ENCODE data around the gene WNT9B. TPM values are rescaled to one million over a fixed set of nuclear protein-coding genes. Genes with fewer than 3 reads are reported as not detected.

Gene WNT9B
- total and polyA plus RNA-seq, 4 donors = 0.05 to 0.84 (median 0.57) TPM; not detected in 1

DNA sequence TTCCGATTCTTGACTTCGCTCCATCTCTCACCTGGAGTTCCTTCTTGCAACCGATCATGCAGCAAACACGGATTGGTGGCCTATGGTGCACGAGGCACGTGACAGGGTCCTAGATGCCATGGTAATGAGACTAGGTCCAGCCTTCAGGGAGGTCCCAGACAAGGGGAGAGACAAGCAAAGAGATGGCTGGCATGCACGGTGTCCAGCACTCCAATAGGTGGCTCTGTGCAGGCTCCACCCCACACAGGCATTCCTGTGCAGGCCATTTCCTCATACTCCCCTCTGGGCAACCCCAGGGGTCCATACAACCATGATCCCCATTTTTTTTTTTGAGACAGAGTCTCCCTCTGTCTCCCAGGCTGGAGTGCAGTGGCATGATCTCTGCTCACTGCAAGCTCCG is 31.3 kb downstream of the WNT9B start:
- WGBS, 2 donors = 78 to 83% methylated on average over 8 of the region's 8 CpGs
- Histone ChIP-seq H3K9me3 (ENCODE audit: control insufficient read depth, low read length) (no peaks in the 10 kb centered on the region), H3K27me3 (ENCODE audit: control insufficient read depth in 1 of 2, insufficient read depth in 2 of 2, low read length in 1 of 2) (no peaks in the 10 kb centered on the region), H3K4me3 (ENCODE audit: low read length in 2 of 2) (no peak overlapping the region), H3K36me3 (ENCODE audit: control insufficient read depth in 1 of 2, insufficient read depth in 2 of 2, low read length in 1 of 2) (no peaks in the 10 kb centered on the region), H3K4me1 (ENCODE audit: control insufficient read depth in 1 of 2, insufficient read depth in 2 of 2, low read length in 2 of 2) (no peaks in the 10 kb centered on the region), H3K27ac (ENCODE audit: low read depth in 1 of 2, low read length in 2 of 2) (no peak overlapping the region)
- intact Hi-C loops (cut with DNase I) = no loop called here
- DNase-seq (no peak), ATAC-seq (ENCODE audit: low FRiP score) (no peak)

DNA sequence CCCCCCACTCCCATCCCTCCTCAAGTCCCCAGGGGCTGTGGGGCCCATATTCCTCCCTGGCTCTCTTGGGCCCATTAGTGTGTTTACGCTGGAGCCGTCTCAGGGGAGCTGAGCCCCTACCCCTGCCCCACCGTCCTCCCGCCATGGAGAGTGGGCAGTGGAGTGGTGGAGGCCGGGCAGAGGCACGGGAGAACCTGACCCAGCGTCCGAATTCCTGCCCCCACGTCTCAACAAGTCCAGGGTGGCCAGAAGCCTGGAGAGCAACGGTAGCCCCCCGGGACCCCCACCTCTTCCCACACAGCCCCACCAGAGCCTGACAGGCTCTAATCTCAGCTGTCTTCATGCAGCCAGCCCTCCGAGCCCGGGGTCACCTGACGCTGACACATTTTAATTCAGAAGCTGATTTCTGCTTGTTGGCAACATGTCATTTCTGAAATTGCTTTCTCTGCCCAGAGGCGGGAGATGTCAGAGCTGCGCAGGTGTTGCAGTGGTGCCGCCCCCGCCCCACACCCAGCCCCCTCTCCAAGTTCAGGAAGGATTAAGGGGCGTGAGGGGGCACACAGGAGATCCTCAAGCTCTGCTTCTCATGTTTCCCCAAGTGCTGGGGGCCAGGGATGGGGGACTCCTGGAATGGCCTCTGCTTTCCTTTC is 32.6 kb downstream of the WNT9B start:
- no peak overlapping the region for H3K27ac ChIP-seq (ENCODE audit: low read depth in 1 of 2, low read length in 2 of 2)
- DNase-seq = no peak
- no peaks in the 10 kb centered on the region for H3K27me3 ChIP-seq (ENCODE audit: control insufficient read depth in 1 of 2, insufficient read depth in 2 of 2, low read length in 1 of 2)
- H3K4me3 ChIP-seq (ENCODE audit: low read length in 2 of 2) = no peak overlapping the region
- intact Hi-C loops (cut with DNase I) = no loop called here
- no peak for ATAC-seq (ENCODE audit: low FRiP score)
- no peaks in the 10 kb centered on the region for H3K36me3 ChIP-seq (ENCODE audit: control insufficient read depth in 1 of 2, insufficient read depth in 2 of 2, low read length in 1 of 2)
- H3K9me3 ChIP-seq (ENCODE audit: control insufficient read depth, low read length) = no peaks in the 10 kb centered on the region
- H3K4me1 ChIP-seq (ENCODE audit: control insufficient read depth in 1 of 2, insufficient read depth in 2 of 2, low read length in 2 of 2) = no peaks in the 10 kb centered on the region
- WGBS, 2 donors = 49 to 50% methylated on average over 19 of the region's 19 CpGs

DNA sequence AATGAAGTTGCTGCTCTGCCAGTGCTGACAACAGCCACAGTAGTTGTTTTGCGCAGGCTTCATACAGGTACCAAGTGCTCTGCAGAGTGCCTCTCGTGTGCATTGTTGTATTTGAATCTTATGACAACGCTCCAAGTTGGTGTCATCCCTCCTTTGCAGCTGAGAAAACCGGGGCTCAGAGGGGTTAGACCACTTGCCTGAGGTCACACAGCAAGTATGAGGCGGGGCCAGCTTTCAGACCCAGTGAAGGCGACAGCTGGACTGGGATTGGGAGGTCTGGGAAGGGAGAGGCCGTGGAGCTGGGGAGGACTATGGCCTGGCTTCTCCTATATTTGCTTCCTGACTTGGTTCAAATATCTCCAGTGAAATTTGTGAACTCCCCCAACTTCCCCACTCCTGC is 33.2 kb downstream of the WNT9B start:
- Histone ChIP-seq H3K4me3 (ENCODE audit: low read length in 2 of 2) (no peak overlapping the region), H3K27me3 (ENCODE audit: control insufficient read depth in 1 of 2, insufficient read depth in 2 of 2, low read length in 1 of 2) (no peaks in the 10 kb centered on the region), H3K9me3 (ENCODE audit: control insufficient read depth, low read length) (no peaks in the 10 kb centered on the region), H3K4me1 (ENCODE audit: control insufficient read depth in 1 of 2, insufficient read depth in 2 of 2, low read length in 2 of 2) (no peaks in the 10 kb centered on the region), H3K36me3 (ENCODE audit: control insufficient read depth in 1 of 2, insufficient read depth in 2 of 2, low read length in 1 of 2) (no peaks in the 10 kb centered on the region), H3K27ac (ENCODE audit: low read depth in 1 of 2, low read length in 2 of 2) (no peak overlapping the region)
- intact Hi-C loops (cut with DNase I) = no loop called here
- ATAC-seq (ENCODE audit: low FRiP score) = no peak
- 78 to 87% methylated on average over 7 of the region's 7 CpGs for WGBS, 2 donors
- DNase-seq = no peak

DNA sequence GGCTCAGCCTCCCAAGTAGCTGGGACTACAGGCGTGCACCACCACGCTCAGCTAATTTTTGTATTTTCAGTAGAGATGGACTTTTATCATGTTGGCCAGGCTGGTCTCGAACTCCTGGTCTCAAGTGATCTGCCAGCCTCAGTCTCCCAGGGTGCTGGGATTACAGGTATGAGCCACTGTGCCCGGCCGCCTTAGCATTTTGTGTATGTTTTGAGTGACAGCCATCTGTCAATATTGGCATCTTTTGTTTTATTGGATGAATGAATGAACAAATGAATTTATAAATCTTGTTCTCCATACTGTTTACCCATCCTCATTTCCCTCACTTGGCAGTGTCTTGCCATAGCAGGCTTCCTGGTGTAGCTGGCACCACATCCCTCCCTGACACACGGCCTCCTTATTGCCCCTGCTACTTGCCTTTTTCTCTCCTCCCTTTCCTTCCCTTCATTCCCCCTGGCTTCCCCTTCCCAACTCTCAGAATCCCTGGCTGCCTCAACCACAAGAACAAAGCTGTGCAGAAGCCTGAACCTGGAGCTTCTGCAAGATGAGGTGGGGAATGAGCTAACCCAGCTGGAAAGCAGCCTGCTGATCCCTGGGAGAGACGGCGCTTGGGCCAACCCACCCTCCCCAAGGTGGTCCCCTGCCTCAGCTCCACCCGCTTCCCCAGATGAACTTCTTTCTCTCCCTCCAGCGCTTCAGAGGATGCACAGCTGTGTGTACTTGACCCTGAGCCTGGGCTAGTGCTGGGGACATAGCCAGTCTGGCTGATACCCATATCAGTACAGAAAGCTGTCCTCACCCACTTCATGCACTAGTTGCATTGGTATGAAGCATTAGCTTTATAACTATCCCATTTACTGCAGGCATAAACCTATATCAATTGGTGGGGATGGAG is 34.3 kb downstream of the WNT9B start:
- Histone ChIP-seq H3K27ac (ENCODE audit: low read depth in 1 of 2, low read length in 2 of 2) (no peak overlapping the region), H3K9me3 (ENCODE audit: control insufficient read depth, low read length) (no peaks in the 10 kb centered on the region), H3K4me1 (ENCODE audit: control insufficient read depth in 1 of 2, insufficient read depth in 2 of 2, low read length in 2 of 2) (no peaks in the 10 kb centered on the region), H3K4me3 (ENCODE audit: low read length in 2 of 2) (no peak overlapping the region), H3K36me3 (ENCODE audit: control insufficient read depth in 1 of 2, insufficient read depth in 2 of 2, low read length in 1 of 2) (no peaks in the 10 kb centered on the region), H3K27me3 (ENCODE audit: control insufficient read depth in 1 of 2, insufficient read depth in 2 of 2, low read length in 1 of 2) (no peaks in the 10 kb centered on the region)
- no peak for ATAC-seq (ENCODE audit: low FRiP score)
- intact Hi-C loops (cut with DNase I) = no loop called here
- no peak for DNase-seq
- WGBS, 2 donors = 74% methylated on average over 10 of the region's 10 CpGs

DNA sequence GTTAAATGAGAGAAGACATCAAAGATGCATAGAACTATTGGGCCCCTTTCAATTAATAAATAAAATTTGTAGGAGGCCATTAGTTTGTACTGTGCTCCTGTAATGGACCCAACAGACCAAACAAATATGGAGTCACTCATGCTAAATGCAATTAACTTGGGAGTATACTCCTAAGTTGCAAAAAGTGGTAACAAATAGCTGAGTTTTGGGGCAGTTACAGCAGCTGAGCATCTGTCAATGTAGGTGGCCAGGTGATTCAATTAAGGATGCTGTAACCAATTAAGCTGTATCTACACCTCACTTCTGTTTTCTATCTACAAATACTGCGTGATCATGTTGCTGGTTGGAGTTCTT is 34.9 kb downstream of the WNT9B start:
- no peaks in the 10 kb centered on the region for H3K27me3 ChIP-seq (ENCODE audit: control insufficient read depth in 1 of 2, insufficient read depth in 2 of 2, low read length in 1 of 2)
- H3K4me3 ChIP-seq (ENCODE audit: low read length in 2 of 2) = no peak overlapping the region
- intact Hi-C loops (cut with DNase I) = no loop called here
- no peaks in the 10 kb centered on the region for H3K9me3 ChIP-seq (ENCODE audit: control insufficient read depth, low read length)
- no peaks in the 10 kb centered on the region for H3K36me3 ChIP-seq (ENCODE audit: control insufficient read depth in 1 of 2, insufficient read depth in 2 of 2, low read length in 1 of 2)
- 88 to 100% methylated on average over 1 of the region's 1 CpG for WGBS, 2 donors
- no peak overlapping the region for H3K27ac ChIP-seq (ENCODE audit: low read depth in 1 of 2, low read length in 2 of 2)
- no peaks in the 10 kb centered on the region for H3K4me1 ChIP-seq (ENCODE audit: control insufficient read depth in 1 of 2, insufficient read depth in 2 of 2, low read length in 2 of 2)
- no peak for DNase-seq
- ATAC-seq (ENCODE audit: low FRiP score) = no peak

DNA sequence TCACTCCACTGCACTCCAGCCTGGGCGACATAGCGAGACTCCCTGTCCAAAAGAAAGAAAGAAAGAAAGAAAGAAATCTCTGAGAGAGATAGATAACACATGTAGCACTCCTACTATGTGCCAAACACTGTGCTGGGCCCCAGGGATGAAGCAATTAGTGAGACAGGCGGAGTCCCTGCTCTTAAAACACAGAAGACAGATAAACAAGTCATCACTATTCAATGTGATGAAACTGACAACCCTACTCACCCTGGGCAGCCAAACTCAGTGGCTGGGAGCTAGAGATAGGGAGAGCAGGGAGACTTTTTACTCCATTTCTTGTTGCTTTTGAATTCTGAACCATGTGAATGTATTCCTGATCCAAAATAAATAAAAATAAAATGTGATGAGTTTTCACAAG is 36.3 kb downstream of the WNT9B start:
- Histone ChIP-seq H3K36me3 (ENCODE audit: control insufficient read depth in 1 of 2, insufficient read depth in 2 of 2, low read length in 1 of 2) (no peaks in the 10 kb centered on the region), H3K27me3 (ENCODE audit: control insufficient read depth in 1 of 2, insufficient read depth in 2 of 2, low read length in 1 of 2) (no peaks in the 10 kb centered on the region), H3K4me1 (ENCODE audit: control insufficient read depth in 1 of 2, insufficient read depth in 2 of 2, low read length in 2 of 2) (no peaks in the 10 kb centered on the region), H3K4me3 (ENCODE audit: low read length in 2 of 2) (no peak overlapping the region), H3K9me3 (ENCODE audit: control insufficient read depth, low read length) (no peaks in the 10 kb centered on the region), H3K27ac (ENCODE audit: low read depth in 1 of 2, low read length in 2 of 2) (no peak overlapping the region)
- 85 to 88% methylated on average over 3 of the region's 3 CpGs for WGBS, 2 donors
- no peak for DNase-seq
- ATAC-seq (ENCODE audit: low FRiP score) = no peak
- intact Hi-C loops (cut with DNase I) = no loop called here

DNA sequence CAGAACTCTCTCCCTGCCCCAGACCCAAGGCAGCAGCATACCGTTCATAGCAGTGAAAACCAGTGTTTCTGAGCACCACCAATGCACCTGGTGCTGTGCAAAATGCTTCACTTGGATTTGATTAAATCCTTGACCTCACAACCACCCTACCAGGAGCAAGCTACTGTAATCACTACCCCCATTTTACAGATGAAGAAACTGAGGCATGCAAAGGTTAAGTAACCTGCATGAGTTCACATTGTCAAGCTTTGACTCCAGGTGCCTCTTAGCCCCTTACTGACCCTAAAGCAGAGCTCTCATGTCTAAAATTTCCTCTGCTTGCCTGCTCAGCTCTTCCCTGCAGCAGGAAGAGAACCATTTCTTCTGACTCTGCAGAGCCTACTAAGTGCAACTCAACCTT is 37.3 kb downstream of the WNT9B start:
- WGBS, 2 donors = 64 to 73% methylated on average over 1 of the region's 1 CpG
- intact Hi-C loops (cut with DNase I) = no loop called here
- H3K4me3 ChIP-seq (ENCODE audit: low read length in 2 of 2) = no peak overlapping the region
- H3K9me3 ChIP-seq (ENCODE audit: control insufficient read depth, low read length) = no peaks in the 10 kb centered on the region
- no peaks in the 10 kb centered on the region for H3K27me3 ChIP-seq (ENCODE audit: control insufficient read depth in 1 of 2, insufficient read depth in 2 of 2, low read length in 1 of 2)
- H3K27ac ChIP-seq (ENCODE audit: low read depth in 1 of 2, low read length in 2 of 2) = no peak overlapping the region
- no peaks in the 10 kb centered on the region for H3K36me3 ChIP-seq (ENCODE audit: control insufficient read depth in 1 of 2, insufficient read depth in 2 of 2, low read length in 1 of 2)
- ATAC-seq (ENCODE audit: low FRiP score) (no peak), DNase-seq (no peak)
- no peaks in the 10 kb centered on the region for H3K4me1 ChIP-seq (ENCODE audit: control insufficient read depth in 1 of 2, insufficient read depth in 2 of 2, low read length in 2 of 2)

DNA sequence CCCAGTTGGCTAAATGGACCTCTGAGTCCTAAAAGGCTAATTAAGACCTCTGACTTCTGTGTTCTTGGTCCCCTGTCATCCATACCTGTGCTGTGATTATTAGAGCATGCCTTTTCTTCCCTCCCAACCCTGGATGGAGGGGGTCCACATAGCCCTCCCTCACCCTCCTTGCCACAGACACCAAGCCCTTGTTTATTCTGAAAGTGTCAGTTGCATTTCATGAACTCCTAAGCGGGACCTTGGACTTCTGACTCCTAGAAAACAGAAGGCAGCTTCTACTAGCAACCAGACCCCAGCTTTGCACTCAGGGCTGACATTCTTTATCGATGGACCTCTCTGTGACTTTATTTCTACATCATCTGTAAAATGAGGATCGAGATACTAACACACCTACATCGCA is 38.1 kb downstream of the WNT9B start:
- H3K4me3 ChIP-seq (ENCODE audit: low read length in 2 of 2) = no peak overlapping the region
- DNase-seq = no peak
- 82 to 89% methylated on average over 4 of the region's 4 CpGs for WGBS, 2 donors
- no peaks in the 10 kb centered on the region for H3K4me1 ChIP-seq (ENCODE audit: control insufficient read depth in 1 of 2, insufficient read depth in 2 of 2, low read length in 2 of 2)
- H3K27me3 ChIP-seq (ENCODE audit: control insufficient read depth in 1 of 2, insufficient read depth in 2 of 2, low read length in 1 of 2) = no peaks in the 10 kb centered on the region
- H3K9me3 ChIP-seq (ENCODE audit: control insufficient read depth, low read length) = no peaks in the 10 kb centered on the region
- no peaks in the 10 kb centered on the region for H3K36me3 ChIP-seq (ENCODE audit: control insufficient read depth in 1 of 2, insufficient read depth in 2 of 2, low read length in 1 of 2)
- intact Hi-C loops (cut with DNase I) = no loop called here
- H3K27ac ChIP-seq (ENCODE audit: low read depth in 1 of 2, low read length in 2 of 2) = no peak overlapping the region
- no peak for ATAC-seq (ENCODE audit: low FRiP score)

DNA sequence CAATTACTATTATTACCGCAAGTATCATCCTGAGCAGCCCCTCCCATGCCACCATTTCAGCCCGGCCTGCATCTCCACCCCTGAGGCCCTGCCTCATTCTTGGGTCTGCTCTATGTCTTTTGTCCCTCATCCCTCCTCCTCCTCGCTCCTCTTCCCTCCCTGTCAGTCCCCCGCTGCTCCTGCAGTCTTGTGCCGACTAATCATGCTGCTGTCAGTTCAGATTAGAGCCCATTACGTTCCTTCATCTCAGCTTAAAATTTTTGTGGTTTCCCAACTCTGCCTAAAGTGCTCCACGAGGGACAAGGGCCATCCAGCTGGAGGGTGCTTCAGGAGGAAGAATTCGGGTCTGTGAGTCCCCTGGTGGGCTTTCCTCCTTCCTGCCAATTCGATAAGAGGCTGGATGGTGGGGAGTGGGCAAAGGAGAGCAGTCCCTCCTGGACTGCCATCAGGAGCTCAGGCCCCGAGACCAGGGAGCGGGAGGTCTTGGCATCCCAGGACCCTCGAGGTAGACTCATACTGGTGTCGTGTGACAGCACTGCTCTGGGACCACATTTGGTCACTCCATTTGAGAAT is 38.7 kb downstream of the WNT9B start:
- WGBS, 2 donors = 36 to 39% methylated on average over 13 of the region's 13 CpGs
- Histone ChIP-seq H3K4me3 (ENCODE audit: low read length in 2 of 2) (no peak overlapping the region), H3K36me3 (ENCODE audit: control insufficient read depth in 1 of 2, insufficient read depth in 2 of 2, low read length in 1 of 2) (no peaks in the 10 kb centered on the region), H3K27me3 (ENCODE audit: control insufficient read depth in 1 of 2, insufficient read depth in 2 of 2, low read length in 1 of 2) (no peaks in the 10 kb centered on the region), H3K9me3 (ENCODE audit: control insufficient read depth, low read length) (no peaks in the 10 kb centered on the region), H3K27ac (ENCODE audit: low read depth in 1 of 2, low read length in 2 of 2) (no peak overlapping the region), H3K4me1 (ENCODE audit: control insufficient read depth in 1 of 2, insufficient read depth in 2 of 2, low read length in 2 of 2) (no peaks in the 10 kb centered on the region)
- intact Hi-C loops (cut with DNase I) = no loop called here
- DNase-seq = peak in 1 of 2 donors; percentile 19
- ATAC-seq (ENCODE audit: low FRiP score) = no peak

Measured in aorta (tissue), 5 donors.